K562 (cell line): ENCODE data around the gene PSMD2. TPM values are rescaled to one million over a fixed set of nuclear protein-coding genes. Genes with fewer than 3 reads are reported as not detected.

ENCODE experiments used
- ATAC-seq: fragments of 200-7000 bp; cut with Tn5 transposase; 3 replicates; pipeline ENCODE4 v1.9.1; 2020; ENCODE audit warnings: moderate library complexity
- BruUV-seq: library from RNA; stranded (reverse); fragments of 400-500 nt; replicated peaks from 2 replicates; lab custom pipeline; 2021; lab: Mats Ljungman, UMichigan
- CTCF ChIA-PET: fragments of 300-600 bp; formaldehyde crosslinking; extraction: SDS; loops from one replicate; lab custom pipeline; 2021; ENCODE audit warnings: low intra/inter-chr PET ratio; lab: Yijun Ruan, JAX
- POLR2A ChIA-PET: fragments of 300-600, 350-650 bp; sonication (Branson Sonifier 250); formaldehyde crosslinking; extraction: SDS; loops from one replicate; lab custom pipeline; 2021; ENCODE audit warnings: antibody characterized with exemption, inconsistent platforms; lab: Yijun Ruan, JAX
- DNase-seq, 4 experiments: peaks; one replicate each; pipeline versions ENCODE4 v3.0.0 to v3.0.0-alpha.2; 2011 to 2018; ENCODE audit warnings: low spot score in 3 of 4, mixed read lengths in 3 of 4; ENCODE audit errors: extremely low read depth in 1 of 4
- FAIRE-seq: peaks from 2 replicates; lab custom pipeline; 2011; peaks lifted over from hg19 to GRCh38; lab: Jason Lieb, UNC
- H2AFZ ChIP-seq: 2 replicates; pipeline ENCODE4 v1.6.0; 2011; ENCODE audit warnings: low read depth, low read length, control low read depth, inconsistent platforms
- H3K27ac ChIP-seq: fragments of 200-600 bp; 3 replicates; pipeline ENCODE4 v1.8.0; 2011; ENCODE audit warnings: low read depth, mild to moderate bottlenecking, control low read depth, inconsistent platforms, low read length, moderate library complexity, mixed read lengths; ENCODE audit errors: extremely low read depth
- H3K27me3 ChIP-seq, 2 experiments: fragments of 300-600 bp in 1 of 2; 2 replicates in 1 of 2; 3 replicates in 1 of 2; pipeline versions ENCODE4 v1.6.0 to v1.8.0; 2011; ENCODE audit warnings: inconsistent platforms in 2 of 2, low read length in 2 of 2, mild to moderate bottlenecking in 1 of 2, mixed read lengths in 1 of 2, moderate library complexity in 1 of 2; ENCODE audit not compliant: control insufficient read depth in 2 of 2, insufficient read depth in 2 of 2
- H3K36me3 ChIP-seq: fragments of 300-600 bp; 3 replicates; pipeline ENCODE4 v1.8.0; 2011; ENCODE audit warnings: mild to moderate bottlenecking, low read length, inconsistent platforms; ENCODE audit not compliant: control insufficient read depth, insufficient read depth
- H3K4me1 ChIP-seq, 2 experiments: fragments of 200-600 bp in 1 of 2; replicated peaks in 1 of 2; 2 replicates in 1 of 2; 3 replicates in 1 of 2; pipeline versions ENCODE4 v1.5.1 to v1.8.0; 2011; ENCODE audit warnings: inconsistent platforms in 2 of 2, low read length in 2 of 2, mild to moderate bottlenecking in 1 of 2, mixed read lengths in 1 of 2, moderate library complexity in 1 of 2; ENCODE audit not compliant: control insufficient read depth in 2 of 2, insufficient read depth in 2 of 2
- H3K4me2 ChIP-seq: 2 replicates; pipeline ENCODE4 v1.6.1; 2011; ENCODE audit warnings: low read length, control low read depth, inconsistent platforms, mixed read lengths; ENCODE audit not compliant: insufficient read depth
- H3K4me3 ChIP-seq: fragments of 200-600 bp; sonication (generic), shearing (Covaris generic); 2 replicates; pipeline ENCODE4 v1.5.1; 2016; ENCODE audit warnings: control low read depth, inconsistent platforms
- H3K79me2 ChIP-seq: fragments of 200-600 bp; 3 replicates; pipeline ENCODE4 v1.8.0; 2011; ENCODE audit warnings: low read length, inconsistent platforms; ENCODE audit not compliant: control insufficient read depth, insufficient read depth
- H3K9ac ChIP-seq, 2 experiments: 2 replicates each; pipeline versions ENCODE4 v1.6.0 to v1.6.1; 2011; ENCODE audit warnings: low read depth in 2 of 2, low read length in 2 of 2, control low read depth in 1 of 2, inconsistent platforms in 1 of 2, mild to moderate bottlenecking in 1 of 2, mixed read lengths in 1 of 2; ENCODE audit not compliant: insufficient read depth in 1 of 2
- H3K9me1 ChIP-seq: one replicate; pipeline ENCODE4 v1.6.0; 2011; ENCODE audit warnings: inconsistent platforms, mild to moderate bottlenecking, low read length, moderate library complexity; ENCODE audit not compliant: control insufficient read depth, insufficient read depth
- H3K9me3 ChIP-seq: replicated peaks from 2 replicates; pipeline ENCODE4 v1.5.1; 2011; ENCODE audit warnings: low read depth, low read length, inconsistent platforms; ENCODE audit not compliant: control insufficient read depth, insufficient read depth
- H4K20me1 ChIP-seq: replicated peaks from 2 replicates; pipeline ENCODE4 v1.6.1; 2011; ENCODE audit warnings: low read length, inconsistent platforms, mixed read lengths; ENCODE audit not compliant: control insufficient read depth, insufficient read depth
- MTA2 ChIP-seq: fragments of 450-650 bp; IDR thresholded peaks from 2 replicates; pipeline ENCODE4 v1.6.1; 2016; ENCODE audit warnings: low read depth
- PHF8 ChIP-seq: fragments of 200-600 bp; sonication (generic); IDR thresholded peaks from 2 replicates; pipeline ENCODE4 v1.6.1; 2012; ENCODE audit warnings: mixed run types, mild to moderate bottlenecking, inconsistent platforms, low read length, moderate library complexity, borderline replicate concordance
- POLR2A ChIP-seq: fragments of 450-650 bp; conservative IDR thresholded peaks from 2 replicates; pipeline ENCODE4 v1.6.1; 2016
- POLR2AphosphoS5 ChIP-seq: IDR thresholded peaks from 2 replicates; pipeline ENCODE4 v1.6.1; 2011; ENCODE audit warnings: mild to moderate bottlenecking, low read depth, low read length, moderate library complexity; ENCODE audit not compliant: control insufficient read depth, insufficient read depth
- RREB1 ChIP-seq: fragments of 250-450 bp; sonication (Bioruptor Pico); IDR thresholded peaks from 2 replicates; pipeline ENCODE4 v1.4.0; 2020
- TEAD4 ChIP-seq, 2 experiments: sonication (generic) in 1 of 2; formaldehyde crosslinking in 1 of 2; IDR thresholded peaks; 2 replicates each; pipeline versions ENCODE4 v1.6.1 to v1.8.0; 2012 to 2022; ENCODE audit warnings: borderline replicate concordance in 1 of 2, inconsistent platforms in 1 of 2, low read length in 1 of 2, mild to moderate bottlenecking in 1 of 2, missing genetic modification reagents in 1 of 2
- ZNF140 ChIP-seq: fragments of 250-450 bp; sonication (Bioruptor Pico); IDR thresholded peaks from 2 replicates; pipeline ENCODE4 v1.8.0; 2021; ENCODE audit warnings: moderate library complexity, mild to moderate bottlenecking, inconsistent platforms
- WGBS: fragments of 100-300 bp; shearing (Covaris generic); methylation state at CpG from one replicate; pipeline ENCODE4 v1.1.6; 2016; ENCODE audit warnings: low coverage, mixed read lengths; ENCODE audit not compliant: insufficient coverage; ENCODE audit errors: missing lambda C conversion rate; 5-methylcytosine and 5-hydroxymethylcytosine counted together
- in situ Hi-C: fragments of 300-500 bp; cut with MboI; formaldehyde crosslinking; loops from 4 replicates; pipeline ENCODE4 v1.15.0; 2018; ENCODE audit warnings: inconsistent platforms, mixed read lengths
- intact Hi-C: fragments of 100-400 bp; cut with micrococcal nuclease; formaldehyde crosslinking; loops from 2 replicates; pipeline ENCODE4 v1.14.2; 2022
- polyA plus RNA-seq, 8 experiments: library from polyadenylated mRNA; depleted of rRNA in 4 of 8; stranded (reverse) in 5 of 8; unstranded in 3 of 8; fragments of >200 nt; fragmentation: Nextera tagmentation in 2 of 8; fragmentation: Illumina TruSeq in 1 of 8; extraction: Ambion mirVana in 2 of 8; extraction: Trizol in 1 of 8; gene quantifications; 2 replicates each; pipeline versions ENCODE4 v1.2.1 to v1.2.3, GENCODE V29; 2011 to 2014; ENCODE audit warnings: inconsistent platforms in 1 of 8, missing spikeins in 1 of 8
- total RNA-seq, 7 experiments: library from RNA; depleted of rRNA in 6 of 7; stranded (reverse); fragments of >200 nt in 6 of 7; fragmentation: Illumina TruSeq in 2 of 7; extraction: Trizol in 2 of 7; gene quantifications; 2 replicates each; pipeline versions ENCODE4 v1.2.1 to v1.2.3, GENCODE V29; 2011 to 2021; ENCODE audit warnings: low replicate concordance in 1 of 7

The PSMD2 gene
- total and polyA plus RNA-seq, 9 of the 15 experiments (the other 6 are each of a cell fraction or from before 2014, with no cell fraction given), result 152 to 484 (median 295) TPM

DNA sequence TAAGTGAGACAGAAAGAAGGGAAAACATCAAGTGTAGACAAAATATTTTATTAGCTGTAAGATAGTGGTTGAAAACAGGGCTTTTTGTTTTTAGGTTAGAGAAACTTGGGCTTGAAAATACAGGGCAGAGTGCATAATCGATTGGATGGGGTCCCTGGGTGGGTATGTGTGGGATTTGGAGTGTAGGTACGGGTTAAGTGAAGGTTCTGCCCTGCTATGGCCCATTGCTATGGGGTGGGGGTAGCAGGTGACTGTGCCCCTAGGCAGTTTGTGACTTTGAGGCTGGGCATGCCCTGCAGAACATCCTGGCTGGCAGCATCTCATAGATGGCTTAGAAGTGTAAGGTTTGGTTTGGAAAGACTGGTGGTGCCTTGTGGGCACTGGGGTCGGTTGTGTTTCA lies 34.7 kb downstream of the PSMD2 start:
- ChIA-PET POLR2A (interaction anchor here (0.6 to 1.4 kb wide), 5 partner anchors 9 to 159 kb away, joined by 3 to 6 read pairs (median 4); no protein-coding TSS in a partner anchor), CTCF (no interaction called here)

DNA sequence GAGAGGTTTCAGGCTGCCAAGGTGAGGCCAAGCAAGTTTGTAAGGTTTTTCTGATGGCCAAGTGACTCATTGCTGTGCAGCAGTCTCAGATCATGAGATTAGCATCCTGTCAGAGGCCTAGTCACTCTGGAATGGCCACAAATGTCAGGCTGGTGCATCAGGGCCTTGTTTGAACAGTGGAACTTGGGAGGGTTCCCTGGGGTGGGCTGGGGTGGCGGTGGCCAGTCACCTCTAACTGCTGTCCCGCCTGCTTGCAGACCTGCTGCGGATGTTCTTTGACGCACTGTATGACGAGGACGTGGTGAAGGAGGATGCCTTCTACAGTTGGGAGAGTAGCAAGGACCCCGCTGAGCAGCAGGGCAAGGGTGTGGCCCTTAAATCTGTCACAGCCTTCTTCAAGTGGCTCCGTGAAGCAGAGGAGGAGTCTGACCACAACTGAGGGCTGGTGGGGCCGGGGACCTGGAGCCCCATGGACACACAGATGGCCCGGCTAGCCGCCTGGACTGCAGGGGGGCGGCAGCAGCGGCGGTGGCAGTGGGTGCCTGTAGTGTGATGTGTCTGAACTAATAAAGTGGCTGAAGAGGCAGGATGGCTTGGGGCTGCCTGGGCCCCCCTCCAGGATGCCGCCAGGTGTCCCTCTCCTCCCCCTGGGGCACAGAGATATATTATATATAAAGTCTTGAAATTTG lies 35.6 kb downstream of the PSMD2 start:
- ChIA-PET POLR2A (no interaction called here), CTCF (no interaction called here)
- intact Hi-C loops, result no loop called here
- no TSS peak for BruUV-seq
- peaks cover 11% of the 10 kb centered on the region for H3K9me1 ChIP-seq
- H2AFZ ChIP-seq, result no peak overlapping the region
- DNase-seq (peak in 2 of 4 experiments; percentile 62 to 76), ATAC-seq (peak; percentile 48), FAIRE-seq (peak; percentile 87)
- H3K79me2 ChIP-seq, result peaks cover 17% of the 10 kb centered on the region
- 32% methylated on average over 15 of the region's 15 CpGs for WGBS
- no peak overlapping the region for H3K4me2 ChIP-seq
- in situ Hi-C loops, result no loop called here
- no peaks in the 10 kb centered on the region for H3K9me3 ChIP-seq
- peaks cover 51 to 62% of the 10 kb centered on the region in 2 experiments for H3K4me1 ChIP-seq
- H3K36me3 ChIP-seq, result peaks cover 59% of the 10 kb centered on the region
- H3K9ac ChIP-seq, result peak overlapping the region in 1 of 2 experiments; percentile 56; a peak in 1 of 4 replicates
- H3K27me3 ChIP-seq, result no peaks in the 10 kb centered on the region
- peaks cover 24% of the 10 kb centered on the region for H4K20me1 ChIP-seq
- H3K27ac ChIP-seq, result peak overlapping the region; percentile 83
- no peak overlapping the region for H3K4me3 ChIP-seq
- peak; percentile 35 for TF ChIP-seq TEAD4 (IDR thresholded peaks at IDR 0.05; ENCODE audit: low read length)
- no peak for TF ChIP-seq TEAD4 (CRISPR knock-in tag; IDR thresholded peaks at IDR 0.05; ENCODE audit: borderline replicate concordance)
- no peak for TF ChIP-seq RREB1 (CRISPR knock-in tag)
- TF ChIP-seq ZNF140 (CRISPR knock-in tag), result no peak
- no peak for TF ChIP-seq PHF8
- peak; percentile 26; the same call in 1 of the 2 replicates for TF ChIP-seq POLR2AphosphoS5

More for the DNA sequence above, 34.7 kb downstream of the PSMD2 start:
- Histone ChIP-seq H3K79me2 (peaks cover 18% of the 10 kb centered on the region), H3K4me2 (no peak overlapping the region), H3K4me3 (no peak overlapping the region), H3K9ac (peak overlapping the region in 1 of 2 experiments; percentile 23; a peak in 1 of 4 replicates), H4K20me1 (peaks cover 24% of the 10 kb centered on the region), H3K27ac (peak overlapping the region; percentile 83; the same call in 2 of the 3 replicates), H3K9me3 (no peaks in the 10 kb centered on the region), H3K27me3 (no peaks in the 10 kb centered on the region), H2AFZ (no peak overlapping the region), H3K4me1 (peaks cover 51 to 54% of the 10 kb centered on the region in 2 experiments), H3K9me1 (peaks cover 11% of the 10 kb centered on the region), H3K36me3 (peaks cover 68% of the 10 kb centered on the region)
- 75% methylated on average over 3 of the region's 3 CpGs for WGBS
- intact Hi-C loops, result no loop called here
- DNase-seq (no peak), ATAC-seq (no peak), FAIRE-seq (no peak)
- TF ChIP-seq MTA2 (no peak), POLR2A (0 out of 2 replicates have a peak, but pooled peaks have one; percentile 19)
- in situ Hi-C loops, result no loop called here
- BruUV-seq, result no TSS peak
